Esophagus muscularis mucosa (tissue), 4 donors: ENCODE data around the gene SIDT2. TPM values are rescaled to one million over a fixed set of nuclear protein-coding genes. Genes with fewer than 3 reads are reported as not detected.

Experiments
- DNase-seq: peaks from one replicate; pipeline ENCODE4 v3.0.0-alpha.2; 2017; ENCODE audit errors: extremely low spot score
- H3K27ac ChIP-seq, 4 donors: fragments of 200-600 bp; sonication (generic); replicated peaks in 1 of 4; 1 replicate in 3 of 4; 2 replicates in 1 of 4; pipeline ENCODE4 v1.5.1; 2016 to 2019; ENCODE audit warnings: mild to moderate bottlenecking in 1 of 4
- H3K27me3 ChIP-seq, 4 donors: fragments of 200-600 bp; sonication (generic); one replicate each; pipeline versions ENCODE4 v1.5.1 to v1.6.0; 2016 to 2019
- H3K36me3 ChIP-seq, 4 donors: fragments of 200-600 bp; sonication (generic); one replicate each; pipeline ENCODE4 v1.5.1; 2016 to 2019
- H3K4me1 ChIP-seq, 4 donors: fragments of 200-600 bp; sonication (generic); one replicate each; pipeline ENCODE4 v1.5.1; 2016 to 2019
- H3K4me3 ChIP-seq, 4 donors: fragments of 200-600 bp; sonication (generic); 1 replicate in 2 of 4; 2 replicates in 2 of 4; pipeline ENCODE4 v1.5.1; 2016 to 2019; ENCODE audit warnings: mild to moderate bottlenecking in 4 of 4, moderate library complexity in 1 of 4
- H3K9me3 ChIP-seq, 4 donors: fragments of 200-600 bp; sonication (generic); 1 replicate in 3 of 4; 2 replicates in 1 of 4; pipeline ENCODE4 v1.5.1; 2016 to 2019
- EP300 ChIP-seq: sonication (generic); formaldehyde crosslinking; IDR thresholded peaks from one replicate; pipeline ENCODE4 v1.6.1; 2017; ENCODE audit warnings: antibody characterized with exemption
- POLR2A ChIP-seq: fragments of 450-650 bp; IDR thresholded peaks from one replicate; pipeline ENCODE4 v1.6.1; 2017; ENCODE audit warnings: antibody characterized with exemption, moderate library complexity, mild to moderate bottlenecking, low read depth
- POLR2AphosphoS5 ChIP-seq, 2 donors: sonication (generic); formaldehyde crosslinking; IDR thresholded peaks; one replicate each; pipeline ENCODE4 v1.6.1; 2017; ENCODE audit warnings: antibody characterized with exemption in 2 of 2
- WGBS: methylation state at CpG from one replicate; pipeline ENCODE4 v1.1.5; 2018; 5-methylcytosine and 5-hydroxymethylcytosine counted together
- intact Hi-C: fragments of 100-400 bp; cut with DNase I; formaldehyde crosslinking; loops from one replicate; pipeline ENCODE4 v1.15.1; 2023
- total RNA-seq, 4 donors: library from RNA; depleted of rRNA; stranded (reverse); fragments of >200 nt; gene quantifications; one replicate each; pipeline versions ENCODE4 v1.1.0 to v1.2.1, GENCODE V29; 2016
- TF ChIP-seq, protein P1 (sequence below), 3 experiments: fragments of 200-600 bp in 2 of 3; fragments of 450-650 bp in 1 of 3; sonication (generic) in 2 of 3; IDR thresholded peaks; one replicate each; pipeline ENCODE4 v1.5.1; 2017 to 2019; ENCODE audit warnings: antibody characterized with exemption in 3 of 3, mild to moderate bottlenecking in 2 of 3, moderate library complexity in 1 of 3

The SIDT2 gene
- total RNA-seq, 4 donors from 2014 or later: 26.5 to 34.1 (median 29.3) TPM

DNA sequence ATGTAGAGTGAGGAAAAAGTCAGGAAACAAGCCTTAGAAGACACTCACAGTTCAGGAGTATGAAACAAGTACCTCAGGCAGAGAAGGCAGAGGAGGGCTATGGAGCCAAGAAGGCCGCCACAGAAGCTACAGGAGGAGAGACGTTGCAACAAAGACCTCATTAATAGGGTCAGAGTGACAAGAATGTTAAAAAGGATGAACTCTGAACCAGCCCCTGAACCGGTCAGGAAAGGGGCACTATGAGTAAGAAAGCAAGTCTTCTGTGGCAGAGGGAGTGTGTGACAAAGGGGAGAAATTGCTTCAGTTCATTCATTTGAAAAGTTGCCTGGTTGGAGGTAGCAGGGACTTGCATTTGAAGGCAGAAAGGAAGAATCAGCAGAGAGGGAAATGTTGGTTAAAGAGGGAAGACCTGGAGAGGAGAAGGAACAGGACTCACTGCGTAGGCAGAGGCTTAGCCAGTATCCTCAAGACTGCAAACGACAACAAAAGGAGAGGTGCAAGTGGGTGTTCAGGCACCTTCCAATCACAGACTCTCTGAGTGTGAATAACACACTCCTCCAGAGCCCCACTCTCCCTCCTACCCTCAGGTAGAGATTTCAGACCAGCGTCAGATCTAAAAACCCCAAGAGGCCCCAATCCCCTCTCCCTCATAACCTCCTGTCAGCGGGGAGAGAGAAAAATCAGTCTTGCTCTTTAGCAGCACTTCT, 36.0 kb downstream of the SIDT2 start:
- intact Hi-C loops: no loop called here
- no peaks in the 10 kb centered on the region for H3K27me3 ChIP-seq
- H3K36me3 ChIP-seq: peaks cover 6 to 90% (median 51%) of the 10 kb centered on the region in 4 donors
- H3K4me1 ChIP-seq: peaks cover 22 to 58% (median 51%) of the 10 kb centered on the region in 4 donors
- 80% methylated on average over 7 of the region's 7 CpGs for WGBS
- H3K9me3 ChIP-seq: no peaks in the 10 kb centered on the region
- peak overlapping the region; percentile 29 to 59 (median 43) for H3K27ac ChIP-seq
- no peak overlapping the region for H3K4me3 ChIP-seq
- DNase-seq: no peak
- TF ChIP-seq POLR2AphosphoS5 (IDR thresholded peaks at IDR 0.05): peak in 1 of 2 donors; percentile 58
- no peak for TF ChIP-seq EP300

DNA sequence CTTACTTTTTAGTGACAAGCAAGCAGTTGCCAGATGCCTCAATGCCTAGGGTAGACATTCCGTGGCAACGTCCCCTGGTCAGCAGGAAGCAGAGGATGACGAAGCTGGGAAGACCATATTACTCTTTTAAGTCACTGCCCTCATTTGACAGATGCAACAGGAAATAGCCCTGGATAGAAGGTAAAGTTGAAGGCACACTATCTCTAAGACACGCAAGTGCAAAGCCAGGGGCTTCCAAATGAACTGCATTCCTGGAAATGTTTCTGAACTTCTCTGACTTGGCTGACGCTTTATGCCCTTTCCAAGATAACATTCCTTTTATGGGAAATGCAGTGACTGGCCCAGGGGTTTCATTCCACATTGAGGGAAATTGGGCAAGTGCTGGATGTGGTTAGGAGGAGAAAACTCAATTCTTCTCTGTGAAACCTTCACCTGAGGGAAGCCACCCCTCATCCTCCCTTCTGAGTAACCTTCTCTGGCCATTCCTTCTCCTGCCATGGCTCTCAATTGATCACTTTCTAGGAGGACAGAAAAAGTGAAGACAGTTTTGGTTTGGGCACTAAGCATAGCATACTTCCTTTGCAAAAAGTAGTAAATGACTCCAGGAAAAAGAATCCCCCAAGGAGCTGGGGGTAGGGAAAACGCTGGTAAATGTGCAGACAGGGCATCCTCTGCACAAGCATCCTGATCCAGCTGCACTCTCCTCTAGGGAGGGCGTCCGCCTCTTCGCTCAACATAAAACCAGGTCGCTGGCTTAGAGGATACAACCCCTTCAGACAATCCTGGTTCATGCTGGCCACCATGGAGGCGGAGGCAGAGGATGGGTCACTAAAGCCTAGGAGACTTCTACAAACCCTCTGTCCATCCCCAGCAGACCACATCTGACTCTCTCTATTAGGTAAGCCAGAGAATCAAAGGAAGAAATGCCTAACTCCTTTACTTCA, 38.9 kb downstream of the SIDT2 start:
- H3K36me3 ChIP-seq: peaks cover 6 to 85% (median 47%) of the 10 kb centered on the region in 4 donors
- intact Hi-C loops: no loop called here
- no peaks in the 10 kb centered on the region for H3K9me3 ChIP-seq
- peak overlapping the region; percentile 84 to 95 (median 94) for H3K27ac ChIP-seq
- 47% methylated on average over 11 of the region's 11 CpGs for WGBS
- peaks cover 51 to 73% (median 68%) of the 10 kb centered on the region in 4 donors for H3K4me1 ChIP-seq
- peak overlapping the region; percentile 16 to 43 (median 33) for H3K4me3 ChIP-seq
- DNase-seq: no peak
- H3K27me3 ChIP-seq: no peaks in the 10 kb centered on the region
- TF ChIP-seq, protein P1, sequence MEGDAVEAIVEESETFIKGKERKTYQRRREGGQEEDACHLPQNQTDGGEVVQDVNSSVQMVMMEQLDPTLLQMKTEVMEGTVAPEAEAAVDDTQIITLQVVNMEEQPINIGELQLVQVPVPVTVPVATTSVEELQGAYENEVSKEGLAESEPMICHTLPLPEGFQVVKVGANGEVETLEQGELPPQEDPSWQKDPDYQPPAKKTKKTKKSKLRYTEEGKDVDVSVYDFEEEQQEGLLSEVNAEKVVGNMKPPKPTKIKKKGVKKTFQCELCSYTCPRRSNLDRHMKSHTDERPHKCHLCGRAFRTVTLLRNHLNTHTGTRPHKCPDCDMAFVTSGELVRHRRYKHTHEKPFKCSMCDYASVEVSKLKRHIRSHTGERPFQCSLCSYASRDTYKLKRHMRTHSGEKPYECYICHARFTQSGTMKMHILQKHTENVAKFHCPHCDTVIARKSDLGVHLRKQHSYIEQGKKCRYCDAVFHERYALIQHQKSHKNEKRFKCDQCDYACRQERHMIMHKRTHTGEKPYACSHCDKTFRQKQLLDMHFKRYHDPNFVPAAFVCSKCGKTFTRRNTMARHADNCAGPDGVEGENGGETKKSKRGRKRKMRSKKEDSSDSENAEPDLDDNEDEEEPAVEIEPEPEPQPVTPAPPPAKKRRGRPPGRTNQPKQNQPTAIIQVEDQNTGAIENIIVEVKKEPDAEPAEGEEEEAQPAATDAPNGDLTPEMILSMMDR (IDR thresholded peaks at IDR 0.05): no peak
- TF ChIP-seq POLR2AphosphoS5 (IDR thresholded peaks at IDR 0.05) (peak; percentile 32 to 81), POLR2A (no peak), EP300 (peak; percentile 74)

DNA sequence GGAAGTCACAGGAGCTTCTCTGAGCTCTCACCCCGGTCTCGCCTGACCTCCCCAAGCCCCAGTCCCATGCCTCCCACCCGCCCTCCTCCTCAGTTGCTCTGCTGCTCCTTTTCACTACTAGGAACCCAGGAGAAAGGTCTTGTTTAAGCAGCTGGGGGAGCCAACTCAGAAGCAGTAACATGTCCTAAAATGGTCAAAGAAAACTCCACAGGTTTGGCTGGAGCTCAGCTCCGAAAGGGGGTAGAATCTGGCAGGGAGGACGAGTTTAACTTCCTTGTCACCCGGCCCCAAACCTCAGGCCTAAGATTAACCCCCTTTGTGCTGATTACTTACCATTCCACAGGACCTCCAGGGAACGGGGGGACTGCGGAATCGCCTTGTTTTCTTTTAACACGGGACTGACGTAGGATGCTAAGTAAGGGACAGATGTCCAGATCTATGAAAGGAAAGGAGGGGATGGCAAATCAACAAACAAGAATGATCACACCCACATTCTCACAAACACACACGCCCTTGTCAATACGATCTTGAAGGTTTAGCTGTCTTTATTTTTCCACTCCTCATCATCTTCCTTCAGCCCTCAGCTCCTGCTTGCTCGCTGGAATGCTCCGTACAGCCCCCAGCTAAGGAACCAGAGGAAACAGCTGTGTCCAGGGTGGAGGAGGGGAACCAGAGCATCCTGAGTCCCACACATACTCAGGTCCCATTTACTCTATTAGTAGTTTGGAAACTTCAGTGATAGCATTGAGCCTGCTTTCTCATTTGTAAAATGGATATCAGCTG, 39.8 kb downstream of the SIDT2 start:
- DNase-seq: no peak
- H3K27ac ChIP-seq: peak overlapping the region; percentile 84 to 95 (median 94)
- TF ChIP-seq POLR2AphosphoS5 (IDR thresholded peaks at IDR 0.05) (peak in 1 of 2 donors; percentile 45), POLR2A (no peak), EP300 (no peak)
- TF ChIP-seq, protein P1 (IDR thresholded peaks at IDR 0.05): no peak
- H3K4me1 ChIP-seq: peaks cover 53 to 82% (median 77%) of the 10 kb centered on the region in 4 donors
- whole genome bisulfite sequencing: 41% methylated on average over 15 of the region's 15 CpGs
- H3K27me3 ChIP-seq: no peaks in the 10 kb centered on the region
- peaks cover under 1 to 85% (median 47%) of the 10 kb centered on the region in 4 donors for H3K36me3 ChIP-seq
- H3K9me3 ChIP-seq: no peaks in the 10 kb centered on the region
- peak overlapping the region; percentile 16 to 43 (median 33) for H3K4me3 ChIP-seq
- intact Hi-C loops: no loop called here

DNA sequence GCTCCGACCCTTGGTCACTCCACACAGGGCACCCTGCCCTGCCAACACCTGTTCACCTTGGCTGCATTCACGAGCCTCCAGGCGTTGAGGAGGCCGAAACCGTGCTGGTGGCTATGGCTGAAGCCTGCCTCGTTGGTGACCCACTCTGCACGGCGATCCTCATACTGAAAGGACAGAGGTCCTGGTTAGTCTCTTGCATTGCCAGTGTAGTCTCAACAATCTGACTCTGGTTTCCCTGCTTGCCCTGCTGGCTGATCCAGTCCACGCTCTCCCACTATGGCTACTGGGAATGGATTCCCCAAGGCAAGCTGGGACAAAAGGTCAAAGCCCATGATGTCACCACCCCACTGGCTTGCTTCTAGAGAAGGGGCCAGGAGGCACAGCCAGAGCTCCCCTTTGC, 40.5 kb downstream of the SIDT2 start:
- H3K36me3 ChIP-seq: peaks cover 0 to 85% (median 49%) of the 10 kb centered on the region in 4 donors
- 73% methylated on average over 9 of the region's 9 CpGs for WGBS

More for the DNA sequence above, 40.5 kb downstream of the SIDT2 start:
- DNase-seq: no peak
- intact Hi-C loops: no loop called here
- H3K4me1 ChIP-seq: peaks cover 53 to 89% (median 84%) of the 10 kb centered on the region in 4 donors
- H3K27me3 ChIP-seq: no peaks in the 10 kb centered on the region
- TF ChIP-seq POLR2AphosphoS5 (IDR thresholded peaks at IDR 0.05): no peak
- TF ChIP-seq POLR2A: no peak
- TF ChIP-seq EP300: no peak
- TF ChIP-seq, protein P1 (IDR thresholded peaks at IDR 0.05): no peak
- peak overlapping the region; percentile 84 to 95 (median 94) for H3K27ac ChIP-seq
- no peaks in the 10 kb centered on the region for H3K9me3 ChIP-seq
- H3K4me3 ChIP-seq: peak overlapping the region in 1 of 4 donors; percentile 33
